HEK293 (cell line): ENCODE results near the gene DCST2.

Experiments
- CTCF ChIA-PET: fragments of 350-600 bp; formaldehyde crosslinking; extraction: SDS; loops from one replicate; lab custom pipeline; 2021; ENCODE audit warnings: antibody characterized with exemption; lab: Yijun Ruan, JAX
- POLR2A ChIA-PET: fragments of 300-600 bp; formaldehyde crosslinking; extraction: SDS; loops from one replicate; lab custom pipeline; 2020; ENCODE audit warnings: antibody characterized with exemption, inconsistent platforms; lab: Yijun Ruan, JAX
- H3K27ac ChIP-seq: fragments of 200-500 bp; sonication (Bioruptor generic); 2 replicates; pipeline ENCODE4 v1.5.1; 2014; ENCODE audit warnings: low read depth, low read length, control low read depth, inconsistent platforms; ENCODE audit errors: extremely low read depth
- H3K36me3 ChIP-seq, 2 experiments: fragments of 200-500 bp in 1 of 2; sonication (Bioruptor generic) in 1 of 2; 1 replicate in 1 of 2; 2 replicates in 1 of 2; pipeline ENCODE4 v1.5.1; 2014 to 2017; ENCODE audit warnings: inconsistent platforms in 2 of 2, low read length in 2 of 2; ENCODE audit not compliant: control insufficient read depth in 2 of 2, insufficient read depth in 1 of 2
- H3K4me1 ChIP-seq: fragments of 200-500 bp; sonication (Bioruptor generic); 2 replicates; pipeline ENCODE4 v1.5.1; 2014; ENCODE audit warnings: mild to moderate bottlenecking, low read length, inconsistent platforms; ENCODE audit not compliant: control insufficient read depth, insufficient read depth
- H3K4me3 ChIP-seq: 2 replicates; pipeline ENCODE4 v1.5.1; 2011; ENCODE audit warnings: low read depth, mild to moderate bottlenecking, control low read depth, low read length, moderate library complexity
- H3K9me3 ChIP-seq: fragments of 200-500 bp; sonication (Bioruptor generic); 2 replicates; pipeline ENCODE4 v1.5.1; 2014; ENCODE audit warnings: low read depth, low read length, inconsistent platforms; ENCODE audit not compliant: control insufficient read depth, insufficient read depth
- FEZF1 ChIP-seq: fragments of 450-650 bp; formaldehyde crosslinking; IDR thresholded peaks from 2 replicates; pipeline ENCODE4 v1.5.1; 2016; ENCODE audit warnings: missing biosample characterization, missing genetic modification characterization
- HOXD13 ChIP-seq: sonication (generic); formaldehyde crosslinking; IDR thresholded peaks from 2 replicates; pipeline ENCODE4 v1.8.0; 2022; ENCODE audit warnings: missing genetic modification reagents, borderline replicate concordance
- SCRT1 ChIP-seq: fragments of 450-650 bp; formaldehyde crosslinking; IDR thresholded peaks from 2 replicates; pipeline ENCODE4 v1.5.1; 2016; ENCODE audit warnings: missing biosample characterization, missing genetic modification characterization, borderline replicate concordance
- SCRT2 ChIP-seq: fragments of 450-650 bp; formaldehyde crosslinking; IDR thresholded peaks from 2 replicates; pipeline ENCODE4 v1.5.1; 2016; ENCODE audit warnings: missing biosample characterization, missing genetic modification characterization
- YY1 ChIP-seq: fragments of 450-650 bp; formaldehyde crosslinking; IDR thresholded peaks from 2 replicates; pipeline ENCODE4 v1.5.1; 2018; ENCODE audit warnings: missing biosample characterization, missing genetic modification characterization
- ZBTB17 ChIP-seq: fragments of 450-650 bp; formaldehyde crosslinking; IDR thresholded peaks from 2 replicates; pipeline ENCODE4 v1.5.1; 2016; ENCODE audit warnings: missing biosample characterization, missing genetic modification characterization
- ZNF202 ChIP-seq: fragments of 450-650 bp; formaldehyde crosslinking; IDR thresholded peaks from 2 replicates; pipeline ENCODE4 v1.5.1; 2016; ENCODE audit warnings: missing biosample characterization, missing genetic modification characterization, borderline replicate concordance
- ZNF24 ChIP-seq: fragments of 450-650 bp; formaldehyde crosslinking; IDR thresholded peaks from 2 replicates; pipeline ENCODE4 v1.5.1; 2016; ENCODE audit warnings: missing biosample characterization, missing genetic modification characterization
- ZNF302 ChIP-seq: fragments of 450-650 bp; formaldehyde crosslinking; IDR thresholded peaks from 2 replicates; pipeline ENCODE4 v1.5.1; 2016; ENCODE audit warnings: missing biosample characterization, missing genetic modification characterization, low read depth
- ZNF324 ChIP-seq: fragments of 450-650 bp; formaldehyde crosslinking; IDR thresholded peaks from 2 replicates; pipeline ENCODE4 v1.5.1; 2016; ENCODE audit warnings: missing biosample characterization, missing genetic modification characterization
- ZNF350 ChIP-seq: fragments of 450-650 bp; formaldehyde crosslinking; IDR thresholded peaks from 2 replicates; pipeline ENCODE4 v1.5.0; 2017; ENCODE audit warnings: missing biosample characterization, mild to moderate bottlenecking, missing genetic modification characterization
- ZNF621 ChIP-seq: fragments of 450-650 bp; formaldehyde crosslinking; IDR thresholded peaks from 2 replicates; pipeline ENCODE4 v1.5.1; 2017; ENCODE audit warnings: missing biosample characterization, missing genetic modification characterization
- ZNF670 ChIP-seq: fragments of 450-650 bp; formaldehyde crosslinking; IDR thresholded peaks from 2 replicates; pipeline ENCODE4 v1.5.1; 2016; ENCODE audit warnings: missing biosample characterization, missing genetic modification characterization, low read depth
- ZNF707 ChIP-seq: fragments of 450-650 bp; formaldehyde crosslinking; IDR thresholded peaks from 2 replicates; pipeline ENCODE4 v1.5.1; 2016; ENCODE audit warnings: missing biosample characterization, missing genetic modification characterization
- ZNF776 ChIP-seq: fragments of 450-650 bp; formaldehyde crosslinking; IDR thresholded peaks from 2 replicates; pipeline ENCODE4 v1.5.0; 2017; ENCODE audit warnings: missing biosample characterization, missing genetic modification characterization, borderline replicate concordance
- ZNF843 ChIP-seq: fragments of 450-650 bp; formaldehyde crosslinking; IDR thresholded peaks from 2 replicates; pipeline ENCODE4 v1.5.1; 2016; ENCODE audit warnings: missing biosample characterization, missing genetic modification characterization
- TF ChIP-seq, protein P1 (sequence below): fragments of 450-650 bp; formaldehyde crosslinking; IDR thresholded peaks from 2 replicates; pipeline ENCODE4 v1.5.1; 2017; ENCODE audit warnings: missing biosample characterization, missing genetic modification characterization
- TF ChIP-seq, protein P2 (sequence below): fragments of 450-650 bp; formaldehyde crosslinking; IDR thresholded peaks from 2 replicates; pipeline ENCODE4 v1.5.0; 2017; ENCODE audit warnings: missing biosample characterization, missing genetic modification characterization, borderline replicate concordance
- TF ChIP-seq, protein P3 (sequence below): fragments of 450-650 bp; formaldehyde crosslinking; IDR thresholded peaks from 2 replicates; pipeline ENCODE4 v1.5.1; 2016; ENCODE audit warnings: missing biosample characterization, missing genetic modification characterization
- TF ChIP-seq, protein P4 (sequence below): fragments of 450-650 bp; formaldehyde crosslinking; IDR thresholded peaks from 2 replicates; pipeline ENCODE4 v1.5.1; 2016; ENCODE audit warnings: missing biosample characterization, missing genetic modification characterization
- TF ChIP-seq, protein P5 (sequence below): fragments of 450-650 bp; formaldehyde crosslinking; IDR thresholded peaks from 2 replicates; pipeline ENCODE4 v1.5.1; 2016; ENCODE audit warnings: missing biosample characterization, missing genetic modification characterization, low read depth
- TF ChIP-seq, protein P6 (sequence below): fragments of 450-650 bp; formaldehyde crosslinking; IDR thresholded peaks from 2 replicates; pipeline ENCODE4 v1.5.1; 2016; ENCODE audit warnings: missing biosample characterization, missing genetic modification characterization
- TF ChIP-seq, protein P7 (sequence below): fragments of 450-650 bp; formaldehyde crosslinking; IDR thresholded peaks from 2 replicates; pipeline ENCODE4 v1.5.1; 2017; ENCODE audit warnings: missing biosample characterization, mild to moderate bottlenecking, missing genetic modification characterization, moderate library complexity

The DCST2 gene

DNA sequence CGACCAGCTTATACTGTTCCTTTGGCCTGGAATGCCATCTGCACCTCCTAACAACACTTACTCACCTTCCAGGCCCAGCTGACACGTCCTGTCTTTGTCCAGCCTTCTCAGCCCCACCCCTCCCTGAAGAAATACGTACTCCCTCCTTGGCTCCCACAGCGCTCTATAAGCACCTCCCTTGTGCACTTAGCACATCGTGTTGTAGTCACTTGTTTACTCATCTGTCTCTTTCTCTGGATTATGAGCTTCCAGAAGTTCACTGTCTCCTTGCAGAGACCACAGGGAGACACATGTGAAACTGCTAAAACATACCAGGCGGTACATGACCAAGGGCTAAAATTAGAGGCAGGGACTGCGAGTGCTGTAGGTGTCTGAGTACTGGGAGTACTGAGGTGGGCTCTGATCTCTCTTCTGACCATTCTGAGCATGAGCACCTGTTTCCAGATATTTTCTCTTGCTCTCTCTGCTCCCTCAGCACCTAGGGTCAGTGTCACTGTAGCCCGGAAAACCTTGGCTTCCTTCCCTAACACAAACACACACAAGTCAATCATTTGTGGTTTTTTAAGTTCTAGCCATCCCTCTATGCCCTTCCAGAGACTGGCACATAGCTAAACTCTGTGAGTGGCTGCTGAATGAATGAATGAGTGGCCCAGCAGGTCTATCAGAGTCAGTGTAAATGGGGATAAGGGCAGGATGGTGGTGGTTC lies 5.2 kb upstream of the DCST2 start:
- CTCF ChIA-PET = interaction anchor here (0.6 to 7.4 kb wide), 10 partner anchors 10 to 81 kb away, joined by 3 to 38 read pairs (median 4); partner anchors contain the start of genes ADAM15 and PYGO2
- POLR2A ChIA-PET = no interaction called here
- Histone ChIP-seq H3K27ac (no peak overlapping the region), H3K4me1 (no peaks in the 10 kb centered on the region), H3K4me3 (no peak overlapping the region), H3K36me3 (no peaks in the 10 kb centered on the region), H3K9me3 (no peaks in the 10 kb centered on the region)
- TF ChIP-seq ZNF324 = no peak
- TF ChIP-seq ZNF350 (tag by site-specific recombination) = no peak
- TF ChIP-seq, protein P1, sequence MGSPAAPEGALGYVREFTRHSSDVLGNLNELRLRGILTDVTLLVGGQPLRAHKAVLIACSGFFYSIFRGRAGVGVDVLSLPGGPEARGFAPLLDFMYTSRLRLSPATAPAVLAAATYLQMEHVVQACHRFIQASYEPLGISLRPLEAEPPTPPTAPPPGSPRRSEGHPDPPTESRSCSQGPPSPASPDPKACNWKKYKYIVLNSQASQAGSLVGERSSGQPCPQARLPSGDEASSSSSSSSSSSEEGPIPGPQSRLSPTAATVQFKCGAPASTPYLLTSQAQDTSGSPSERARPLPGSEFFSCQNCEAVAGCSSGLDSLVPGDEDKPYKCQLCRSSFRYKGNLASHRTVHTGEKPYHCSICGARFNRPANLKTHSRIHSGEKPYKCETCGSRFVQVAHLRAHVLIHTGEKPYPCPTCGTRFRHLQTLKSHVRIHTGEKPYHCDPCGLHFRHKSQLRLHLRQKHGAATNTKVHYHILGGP (tag by site-specific recombination) = no peak
- TF ChIP-seq ZBTB17 (tag by site-specific recombination) = no peak
- TF ChIP-seq ZNF202 (tag by site-specific recombination) = no peak
- no peak for TF ChIP-seq ZNF776 (tag by site-specific recombination)
- TF ChIP-seq, protein P2, sequence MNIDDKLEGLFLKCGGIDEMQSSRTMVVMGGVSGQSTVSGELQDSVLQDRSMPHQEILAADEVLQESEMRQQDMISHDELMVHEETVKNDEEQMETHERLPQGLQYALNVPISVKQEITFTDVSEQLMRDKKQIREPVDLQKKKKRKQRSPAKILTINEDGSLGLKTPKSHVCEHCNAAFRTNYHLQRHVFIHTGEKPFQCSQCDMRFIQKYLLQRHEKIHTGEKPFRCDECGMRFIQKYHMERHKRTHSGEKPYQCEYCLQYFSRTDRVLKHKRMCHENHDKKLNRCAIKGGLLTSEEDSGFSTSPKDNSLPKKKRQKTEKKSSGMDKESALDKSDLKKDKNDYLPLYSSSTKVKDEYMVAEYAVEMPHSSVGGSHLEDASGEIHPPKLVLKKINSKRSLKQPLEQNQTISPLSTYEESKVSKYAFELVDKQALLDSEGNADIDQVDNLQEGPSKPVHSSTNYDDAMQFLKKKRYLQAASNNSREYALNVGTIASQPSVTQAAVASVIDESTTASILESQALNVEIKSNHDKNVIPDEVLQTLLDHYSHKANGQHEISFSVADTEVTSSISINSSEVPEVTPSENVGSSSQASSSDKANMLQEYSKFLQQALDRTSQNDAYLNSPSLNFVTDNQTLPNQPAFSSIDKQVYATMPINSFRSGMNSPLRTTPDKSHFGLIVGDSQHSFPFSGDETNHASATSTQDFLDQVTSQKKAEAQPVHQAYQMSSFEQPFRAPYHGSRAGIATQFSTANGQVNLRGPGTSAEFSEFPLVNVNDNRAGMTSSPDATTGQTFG = no peak
- no peak for TF ChIP-seq ZNF24 (tag by site-specific recombination)
- TF ChIP-seq YY1 (tag by site-specific recombination) = no peak
- TF ChIP-seq, protein P3, sequence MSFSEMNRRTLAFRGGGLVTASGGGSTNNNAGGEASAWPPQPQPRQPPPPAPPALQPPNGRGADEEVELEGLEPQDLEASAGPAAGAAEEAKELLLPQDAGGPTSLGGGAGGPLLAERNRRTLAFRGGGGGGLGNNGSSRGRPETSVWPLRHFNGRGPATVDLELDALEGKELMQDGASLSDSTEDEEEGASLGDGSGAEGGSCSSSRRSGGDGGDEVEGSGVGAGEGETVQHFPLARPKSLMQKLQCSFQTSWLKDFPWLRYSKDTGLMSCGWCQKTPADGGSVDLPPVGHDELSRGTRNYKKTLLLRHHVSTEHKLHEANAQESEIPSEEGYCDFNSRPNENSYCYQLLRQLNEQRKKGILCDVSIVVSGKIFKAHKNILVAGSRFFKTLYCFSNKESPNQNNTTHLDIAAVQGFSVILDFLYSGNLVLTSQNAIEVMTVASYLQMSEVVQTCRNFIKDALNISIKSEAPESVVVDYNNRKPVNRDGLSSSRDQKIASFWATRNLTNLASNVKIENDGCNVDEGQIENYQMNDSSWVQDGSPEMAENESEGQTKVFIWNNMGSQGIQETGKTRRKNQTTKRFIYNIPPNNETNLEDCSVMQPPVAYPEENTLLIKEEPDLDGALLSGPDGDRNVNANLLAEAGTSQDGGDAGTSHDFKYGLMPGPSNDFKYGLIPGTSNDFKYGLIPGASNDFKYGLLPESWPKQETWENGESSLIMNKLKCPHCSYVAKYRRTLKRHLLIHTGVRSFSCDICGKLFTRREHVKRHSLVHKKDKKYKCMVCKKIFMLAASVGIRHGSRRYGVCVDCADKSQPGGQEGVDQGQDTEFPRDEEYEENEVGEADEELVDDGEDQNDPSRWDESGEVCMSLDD (tag by site-specific recombination) = no peak
- TF ChIP-seq, protein P4, sequence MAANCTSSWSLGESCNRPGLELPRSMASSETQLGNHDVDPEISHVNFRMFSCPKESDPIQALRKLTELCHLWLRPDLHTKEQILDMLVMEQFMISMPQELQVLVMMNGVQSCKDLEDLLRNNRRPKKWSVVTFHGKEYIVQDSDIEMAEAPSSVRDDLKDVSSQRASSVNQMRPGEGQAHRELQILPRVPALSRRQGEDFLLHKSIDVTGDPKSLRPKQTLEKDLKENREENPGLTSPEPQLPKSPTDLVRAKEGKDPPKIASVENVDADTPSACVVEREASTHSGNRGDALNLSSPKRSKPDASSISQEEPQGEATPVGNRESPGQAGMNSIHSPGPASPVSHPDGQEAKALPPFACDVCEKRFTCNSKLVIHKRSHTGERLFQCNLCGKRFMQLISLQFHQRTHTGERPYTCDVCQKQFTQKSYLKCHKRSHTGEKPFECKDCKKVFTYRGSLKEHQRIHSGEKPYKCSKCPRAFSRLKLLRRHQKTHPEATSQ (tag by site-specific recombination) = no peak
- no peak for TF ChIP-seq ZNF302
- no peak for TF ChIP-seq SCRT1 (tag by site-specific recombination)
- no peak for TF ChIP-seq ZNF707 (tag by site-specific recombination)
- no peak for TF ChIP-seq ZNF843
- TF ChIP-seq, protein P5, sequence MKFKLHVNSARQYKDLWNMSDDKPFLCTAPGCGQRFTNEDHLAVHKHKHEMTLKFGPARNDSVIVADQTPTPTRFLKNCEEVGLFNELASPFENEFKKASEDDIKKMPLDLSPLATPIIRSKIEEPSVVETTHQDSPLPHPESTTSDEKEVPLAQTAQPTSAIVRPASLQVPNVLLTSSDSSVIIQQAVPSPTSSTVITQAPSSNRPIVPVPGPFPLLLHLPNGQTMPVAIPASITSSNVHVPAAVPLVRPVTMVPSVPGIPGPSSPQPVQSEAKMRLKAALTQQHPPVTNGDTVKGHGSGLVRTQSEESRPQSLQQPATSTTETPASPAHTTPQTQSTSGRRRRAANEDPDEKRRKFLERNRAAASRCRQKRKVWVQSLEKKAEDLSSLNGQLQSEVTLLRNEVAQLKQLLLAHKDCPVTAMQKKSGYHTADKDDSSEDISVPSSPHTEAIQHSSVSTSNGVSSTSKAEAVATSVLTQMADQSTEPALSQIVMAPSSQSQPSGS (tag by site-specific recombination) = no peak
- no peak for TF ChIP-seq SCRT2 (tag by site-specific recombination)
- TF ChIP-seq, protein P6, sequence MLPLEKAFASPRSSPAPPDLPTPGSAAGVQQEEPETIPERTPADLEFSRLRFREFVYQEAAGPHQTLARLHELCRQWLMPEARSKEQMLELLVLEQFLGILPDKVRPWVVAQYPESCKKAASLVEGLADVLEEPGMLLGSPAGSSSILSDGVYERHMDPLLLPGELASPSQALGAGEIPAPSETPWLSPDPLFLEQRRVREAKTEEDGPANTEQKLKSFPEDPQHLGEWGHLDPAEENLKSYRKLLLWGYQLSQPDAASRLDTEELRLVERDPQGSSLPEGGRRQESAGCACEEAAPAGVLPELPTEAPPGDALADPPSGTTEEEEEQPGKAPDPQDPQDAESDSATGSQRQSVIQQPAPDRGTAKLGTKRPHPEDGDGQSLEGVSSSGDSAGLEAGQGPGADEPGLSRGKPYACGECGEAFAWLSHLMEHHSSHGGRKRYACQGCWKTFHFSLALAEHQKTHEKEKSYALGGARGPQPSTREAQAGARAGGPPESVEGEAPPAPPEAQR (tag by site-specific recombination) = no peak
- TF ChIP-seq, protein P7, sequence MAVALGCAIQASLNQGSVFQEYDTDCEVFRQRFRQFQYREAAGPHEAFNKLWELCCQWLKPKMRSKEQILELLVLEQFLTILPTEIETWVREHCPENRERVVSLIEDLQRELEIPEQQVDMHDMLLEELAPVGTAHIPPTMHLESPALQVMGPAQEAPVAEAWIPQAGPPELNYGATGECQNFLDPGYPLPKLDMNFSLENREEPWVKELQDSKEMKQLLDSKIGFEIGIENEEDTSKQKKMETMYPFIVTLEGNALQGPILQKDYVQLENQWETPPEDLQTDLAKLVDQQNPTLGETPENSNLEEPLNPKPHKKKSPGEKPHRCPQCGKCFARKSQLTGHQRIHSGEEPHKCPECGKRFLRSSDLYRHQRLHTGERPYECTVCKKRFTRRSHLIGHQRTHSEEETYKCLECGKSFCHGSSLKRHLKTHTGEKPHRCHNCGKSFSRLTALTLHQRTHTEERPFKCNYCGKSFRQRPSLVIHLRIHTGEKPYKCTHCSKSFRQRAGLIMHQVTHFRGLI (tag by site-specific recombination) = no peak
- TF ChIP-seq FEZF1 (tag by site-specific recombination) = no peak
- no peak for TF ChIP-seq HOXD13 (CRISPR knock-in tag)
- no peak for TF ChIP-seq ZNF670 (tag by site-specific recombination)
- no peak for TF ChIP-seq ZNF621 (tag by site-specific recombination)
